Stimulated activated naive B cell treated with anti-CD40 and anti-IgM and Interleukin-4, amounts not matched to agents 10 μg/mL and 1 μg/mL and 100 μg/mL, for 72 hours (primary cell): ENCODE data around the gene DENND2C.
A peak's percentile ranks its signal among the peaks of the same experiment; 100 is the strongest.

Experiments
- ATAC-seq, 2 donors: fragments of 150-1000 bp; cut with Tn5 transposase; replicated peaks; 2 replicates each; pipeline ENCODE4 v1.10.0; 2021; ENCODE audit warnings: moderate library complexity in 1 of 2
- DNase-seq: peaks from one replicate; pipeline ENCODE4 v3.0.0; 2021
- H3K27ac Mint-ChIP-seq: one replicate; pipeline ENCODE4 v1.8.0; 2022; ENCODE audit warnings: mild to moderate bottlenecking, mixed read lengths
- H3K27me3 Mint-ChIP-seq, 2 donors: one replicate each; pipeline ENCODE4 v1.8.0; 2022; ENCODE audit warnings: mixed read lengths in 2 of 2
- H3K36me3 Mint-ChIP-seq, 2 donors: one replicate each; pipeline ENCODE4 v1.8.0; 2022; ENCODE audit warnings: mixed read lengths in 2 of 2, mild to moderate bottlenecking in 1 of 2
- H3K4me1 Mint-ChIP-seq, 2 donors: one replicate each; pipeline ENCODE4 v1.8.0; 2022; ENCODE audit warnings: mixed read lengths in 2 of 2, mild to moderate bottlenecking in 1 of 2
- H3K4me3 Mint-ChIP-seq, 2 donors: one replicate each; pipeline ENCODE4 v1.8.0; 2022; ENCODE audit warnings: mild to moderate bottlenecking in 2 of 2, mixed read lengths in 2 of 2, moderate library complexity in 1 of 2
- H3K9me3 Mint-ChIP-seq, 2 donors: one replicate each; pipeline ENCODE4 v1.8.0; 2022; ENCODE audit warnings: mixed read lengths in 2 of 2, mild to moderate bottlenecking in 1 of 2

Gene DENND2C, protein sequence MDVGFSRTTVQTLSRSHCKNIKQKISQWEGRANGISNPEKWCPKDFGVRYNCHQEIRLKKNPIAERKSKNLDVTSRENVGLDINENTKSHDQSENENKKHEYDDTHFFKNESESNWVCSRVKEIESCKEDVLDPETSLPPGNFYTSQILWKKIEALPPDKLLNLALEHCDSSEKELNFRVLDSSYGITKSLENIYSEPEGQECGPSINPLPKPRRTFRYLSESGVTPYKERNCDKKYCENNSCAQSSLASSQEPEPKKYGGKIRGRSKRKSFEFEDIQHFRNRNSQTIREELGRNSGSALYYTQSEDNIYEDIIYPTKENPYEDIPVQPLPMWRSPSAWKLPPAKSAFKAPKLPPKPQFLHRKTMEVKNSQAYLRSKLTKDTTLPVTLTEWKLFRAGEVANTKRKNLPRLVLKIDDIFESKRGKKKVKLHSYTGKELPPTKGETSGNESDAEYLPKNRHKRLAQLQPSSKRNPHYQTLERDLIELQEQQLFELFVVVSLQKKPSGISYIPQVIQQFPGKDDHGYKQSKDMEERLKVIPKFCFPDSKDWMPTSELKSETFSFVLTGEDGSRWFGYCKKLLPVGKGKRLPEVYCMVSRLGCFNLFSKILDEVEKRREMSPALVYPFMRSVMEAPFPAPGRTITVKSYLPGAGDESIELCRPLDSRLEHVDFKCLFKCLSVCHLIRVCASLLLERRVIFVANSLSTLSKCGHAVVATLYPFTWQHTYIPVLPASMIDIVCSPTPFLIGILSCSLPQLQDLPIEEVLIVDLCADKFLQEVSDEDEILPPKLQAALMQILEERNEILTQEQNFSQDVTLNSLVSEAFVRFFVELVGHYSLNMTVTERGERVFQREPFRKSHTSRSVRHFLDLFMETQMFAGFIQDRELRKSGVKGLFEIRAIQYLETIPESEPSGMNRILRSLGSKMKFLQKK

DNA sequence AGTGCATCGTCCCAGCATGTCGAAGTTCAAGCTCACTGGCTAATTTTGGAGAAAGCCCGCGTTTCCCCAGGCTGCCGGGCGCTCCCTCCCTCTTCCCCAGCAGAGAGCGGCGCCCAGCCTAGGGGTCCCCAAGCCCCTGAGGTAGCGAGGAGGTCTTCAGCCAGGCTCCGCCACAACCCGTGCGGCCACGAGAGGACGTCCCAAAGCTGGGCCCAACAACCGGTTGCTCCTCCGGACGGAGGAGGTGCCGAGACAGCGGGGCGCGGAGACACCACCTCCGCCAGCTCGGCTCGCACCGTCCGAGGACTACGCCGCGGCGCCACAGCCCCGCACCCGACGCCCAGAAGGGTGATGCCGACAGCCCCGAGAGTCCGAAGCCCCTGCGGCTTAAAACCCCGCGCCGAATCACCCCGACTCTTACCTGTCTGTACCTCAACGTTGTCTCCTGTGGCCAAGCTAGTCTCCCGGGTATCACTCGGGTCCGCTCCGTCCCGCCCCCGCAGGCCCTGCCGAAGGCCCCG, at the start of gene DENND2C:
Gene DENND2C (minus strand): TSS at position 488 of the 521 bp plus-strand sequence. CDS start 44,065 bp downstream, outside the sequence.
- Mint-ChIP-seq H3K4me1 (peaks cover 2 to 5% of the 10 kb centered on the region in 2 donors), H3K27ac (peak within 1 kb of the TSS; percentile 38), H3K9me3 (no peaks in the 10 kb centered on the region), H3K36me3 (peaks cover 0 to 1% of the 10 kb centered on the region in 2 donors), H3K4me3 (peak within 1 kb of the TSS; percentile 89 to 95), H3K27me3 (peaks cover 28 to 41% of the 10 kb centered on the region in 2 donors)
- ATAC-seq (peak; percentile 76 to 79), DNase-seq (no peak)

DNA sequence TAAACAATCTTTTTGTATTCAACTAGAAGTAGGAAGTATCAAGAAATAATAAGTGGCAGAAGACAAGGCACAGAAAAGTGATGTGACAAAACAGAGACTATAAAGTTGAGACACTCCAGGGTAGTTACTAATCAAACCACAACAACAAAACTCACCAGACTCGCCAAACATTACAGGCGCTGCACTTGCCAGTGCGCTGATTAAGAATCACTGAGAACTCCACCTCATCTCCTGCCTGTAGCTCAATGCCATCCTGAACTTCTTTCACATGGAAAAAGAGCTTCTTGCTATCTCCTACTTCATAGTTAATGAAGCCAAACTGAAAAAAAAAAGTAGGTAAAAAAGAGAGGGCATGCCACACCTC, 49.6 kb upstream of the DENND2C start:
- Mint-ChIP-seq H3K4me1 (peaks cover 4 to 13% of the 10 kb centered on the region in 2 donors), H3K27ac (peak overlapping the region; percentile 38), H3K27me3 (no peaks in the 10 kb centered on the region), H3K4me3 (no peak overlapping the region), H3K36me3 (peaks cover 42 to 49% of the 10 kb centered on the region in 2 donors), H3K9me3 (no peaks in the 10 kb centered on the region)
- ATAC-seq (no peak), DNase-seq (no peak)

DNA sequence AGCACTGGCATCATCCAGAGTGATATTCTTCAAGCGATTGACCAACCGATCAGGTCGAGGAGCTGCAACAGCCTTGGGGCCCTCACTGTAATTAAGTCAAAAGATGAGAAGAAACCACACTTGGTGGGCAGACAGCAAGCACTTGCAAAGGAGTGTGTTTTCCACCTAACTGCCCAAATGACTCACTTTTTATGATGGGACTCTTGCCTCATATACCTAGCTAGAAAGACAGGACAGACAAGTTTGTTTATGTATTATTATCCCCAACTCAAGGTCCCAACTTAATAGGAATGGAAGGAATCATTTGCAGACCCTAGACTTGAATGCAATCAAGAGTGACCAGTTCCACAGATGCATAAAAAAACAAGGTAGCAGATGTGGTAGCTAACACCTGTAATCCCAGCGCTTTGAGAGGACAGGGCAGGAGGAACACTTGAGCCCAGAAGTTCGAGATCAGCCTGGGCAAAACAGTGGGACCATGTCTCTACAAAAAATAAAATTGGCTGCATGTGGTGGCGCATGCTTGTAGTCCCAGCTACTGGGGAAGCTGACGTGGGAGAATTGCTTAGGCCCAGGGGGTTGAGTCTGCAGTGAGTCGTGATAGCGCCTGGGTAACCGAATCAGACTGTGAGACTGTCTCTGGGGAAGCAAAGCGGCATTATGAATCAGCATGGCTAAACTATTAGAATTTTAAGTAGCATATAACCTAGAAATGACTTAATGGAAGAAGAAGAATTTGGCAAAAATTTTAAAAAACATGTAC, 49.0 kb upstream of the DENND2C start:
- H3K36me3 Mint-ChIP-seq = peaks cover 38 to 43% of the 10 kb centered on the region in 2 donors
- ATAC-seq = no peak

DNA sequence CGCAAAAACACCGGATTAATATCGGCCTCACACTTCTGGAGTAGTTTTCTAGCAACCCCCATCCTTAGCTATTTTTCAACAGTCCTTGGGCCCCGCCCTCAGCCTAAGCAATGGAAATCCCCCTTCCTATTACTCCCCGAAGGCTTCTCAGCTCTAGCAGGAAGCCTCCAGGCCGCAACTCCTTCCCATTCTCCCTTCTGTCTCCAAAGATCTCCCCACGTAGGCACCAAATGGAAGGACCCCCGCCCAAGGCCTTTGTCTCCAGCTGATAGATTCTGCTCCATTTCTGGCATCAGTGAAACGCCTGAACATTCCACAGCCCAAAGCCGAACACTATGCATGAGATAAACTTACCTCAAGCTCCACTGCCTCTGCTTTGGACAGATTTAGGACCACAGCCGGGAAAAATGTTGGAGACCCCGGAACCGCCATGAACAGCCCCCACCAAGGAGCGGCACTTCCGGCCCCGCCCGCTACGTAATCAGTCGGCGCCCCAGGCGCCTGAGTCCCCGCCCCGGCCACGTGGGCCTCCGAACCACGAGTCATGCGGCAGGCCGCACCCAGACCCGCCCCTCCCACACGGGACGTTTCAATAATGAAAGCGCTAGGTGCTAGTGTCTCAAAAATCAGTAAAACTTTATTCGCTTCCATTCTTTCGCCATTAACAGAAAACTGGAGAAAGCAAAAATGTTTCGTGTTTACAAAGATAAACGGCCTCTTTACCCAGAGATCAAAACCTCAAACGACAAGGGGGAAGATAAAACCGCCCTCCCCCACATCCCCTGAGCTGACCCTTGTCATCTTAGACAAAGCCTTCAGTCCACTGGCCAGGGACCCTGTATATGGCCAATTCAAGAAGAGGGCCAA, 46.7 kb upstream of the DENND2C start, which contains the start of gene NRAS:
Gene NRAS (minus strand): TSS at position 468 of the 867 bp plus-strand sequence. CDS start 611 bp downstream, outside the sequence.
- Mint-ChIP-seq H3K27ac (peak within 1 kb of the TSS; percentile 99), H3K9me3 (no peaks in the 10 kb centered on the region), H3K36me3 (peaks cover 33 to 40% of the 10 kb centered on the region in 2 donors), H3K4me3 (peak within 1 kb of the TSS; percentile 90 to 96), H3K4me1 (peaks cover 4 to 19% of the 10 kb centered on the region in 2 donors), H3K27me3 (no peaks in the 10 kb centered on the region)
- DNase-seq = peak; percentile 92
- peak; percentile 97 to 98 for ATAC-seq

More for the DNA sequence above, 49.0 kb upstream of the DENND2C start:
- H3K9me3 Mint-ChIP-seq = no peaks in the 10 kb centered on the region
- peaks cover 4 to 13% of the 10 kb centered on the region in 2 donors for H3K4me1 Mint-ChIP-seq
- no peak for DNase-seq
- no peaks in the 10 kb centered on the region for H3K27me3 Mint-ChIP-seq
- no peak overlapping the region for H3K4me3 Mint-ChIP-seq
- H3K27ac Mint-ChIP-seq = peak overlapping the region; percentile 38

DNA sequence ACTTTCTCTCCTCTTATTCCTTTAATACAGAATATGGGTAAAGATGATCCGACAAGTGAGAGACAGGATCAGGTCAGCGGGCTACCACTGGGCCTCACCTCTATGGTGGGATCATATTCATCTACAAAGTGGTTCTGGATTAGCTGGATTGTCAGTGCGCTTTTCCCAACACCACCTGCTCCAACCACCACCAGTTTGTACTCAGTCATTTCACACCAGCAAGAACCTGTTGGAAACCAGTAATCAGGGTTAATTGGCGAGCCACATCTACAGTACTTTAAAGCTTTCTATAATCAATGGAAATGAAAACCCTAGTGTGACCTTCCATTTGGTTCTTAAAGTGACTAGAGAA, 46.1 kb upstream of the DENND2C start:
- H3K4me3 Mint-ChIP-seq = peak overlapping the region; percentile 90 to 96
- H3K36me3 Mint-ChIP-seq = peaks cover 29 to 36% of the 10 kb centered on the region in 2 donors
- ATAC-seq = no peak
- no peaks in the 10 kb centered on the region for H3K9me3 Mint-ChIP-seq
- no peak for DNase-seq
- peak overlapping the region; percentile 99 for H3K27ac Mint-ChIP-seq
- H3K27me3 Mint-ChIP-seq = no peaks in the 10 kb centered on the region
- peaks cover 4 to 19% of the 10 kb centered on the region in 2 donors for H3K4me1 Mint-ChIP-seq

DNA sequence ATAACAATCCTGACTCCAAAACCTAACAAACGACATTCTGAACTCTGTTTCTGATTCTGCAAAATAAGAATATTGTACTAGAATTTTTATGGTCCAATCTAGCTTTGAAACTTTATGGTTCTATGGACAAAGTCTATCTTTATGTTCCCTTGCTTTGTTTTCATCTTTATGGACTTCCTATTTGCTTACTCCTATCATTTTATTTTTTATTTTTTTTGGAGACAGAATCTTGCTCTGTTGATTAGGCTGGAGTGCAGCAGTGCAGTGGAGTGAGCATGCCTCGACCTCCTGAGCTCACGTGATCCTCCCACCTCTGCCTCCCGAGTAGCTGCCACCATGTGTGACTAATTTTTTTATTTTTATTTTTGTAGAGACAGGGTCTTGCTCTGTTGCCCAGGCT, 43.1 kb upstream of the DENND2C start:
- H3K27me3 Mint-ChIP-seq = no peaks in the 10 kb centered on the region
- no peak overlapping the region for H3K4me3 Mint-ChIP-seq
- no peaks in the 10 kb centered on the region for H3K9me3 Mint-ChIP-seq
- H3K27ac Mint-ChIP-seq = no peak overlapping the region
- ATAC-seq = no peak
- H3K36me3 Mint-ChIP-seq = peaks cover 19 to 32% of the 10 kb centered on the region in 2 donors
- peaks cover 4 to 6% of the 10 kb centered on the region in 2 donors for H3K4me1 Mint-ChIP-seq
- DNase-seq = no peak

DNA sequence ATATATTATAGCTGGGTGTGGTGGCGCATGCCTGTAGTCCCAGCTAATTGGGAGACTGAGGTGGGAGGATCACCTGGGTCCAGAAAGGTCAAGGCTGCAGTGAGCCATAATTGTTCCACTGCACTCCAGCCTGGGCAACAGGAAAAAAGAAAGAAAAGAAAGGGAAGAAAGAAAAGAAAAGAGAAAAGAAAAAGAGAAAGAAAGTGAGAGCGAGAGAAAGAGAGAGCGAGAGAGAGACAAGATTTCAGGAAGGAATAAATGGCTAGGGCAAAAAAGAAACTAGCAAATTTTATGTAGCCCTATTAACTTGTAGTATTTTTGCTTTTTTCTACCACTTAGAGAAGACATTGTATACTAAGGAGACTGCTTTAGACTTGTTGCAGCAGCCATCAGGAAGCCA, 40.5 kb upstream of the DENND2C start:
- H3K9me3 Mint-ChIP-seq = no peaks in the 10 kb centered on the region
- peaks cover 22 to 36% of the 10 kb centered on the region in 2 donors for H3K36me3 Mint-ChIP-seq
- peaks cover 2 to 6% of the 10 kb centered on the region in 2 donors for H3K4me1 Mint-ChIP-seq
- ATAC-seq (no peak), DNase-seq (no peak)
- H3K4me3 Mint-ChIP-seq = no peak overlapping the region
- H3K27me3 Mint-ChIP-seq = no peaks in the 10 kb centered on the region
- no peak overlapping the region for H3K27ac Mint-ChIP-seq

DNA sequence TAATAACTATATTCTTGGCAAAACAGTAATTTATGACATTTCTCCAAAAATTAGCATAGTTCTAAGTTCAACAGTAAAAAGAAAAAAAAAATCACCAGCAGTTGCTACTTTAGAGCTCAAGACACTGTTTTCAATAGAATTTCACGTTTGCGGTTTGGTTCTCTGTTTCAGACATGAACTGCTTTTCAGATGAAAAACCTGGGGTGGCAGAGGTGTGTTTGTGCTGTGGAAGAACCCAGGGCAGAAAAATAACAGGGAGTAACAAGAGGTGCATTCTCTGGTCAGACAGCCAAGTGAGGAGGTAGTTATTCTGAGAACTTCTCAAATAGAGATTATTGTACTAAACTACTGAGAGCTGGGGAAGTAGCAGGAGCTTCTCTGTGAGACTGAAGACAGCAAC, 37.8 kb upstream of the DENND2C start:
- H3K27me3 Mint-ChIP-seq = no peaks in the 10 kb centered on the region
- ATAC-seq = no peak
- H3K9me3 Mint-ChIP-seq = no peaks in the 10 kb centered on the region
- peaks cover 20 to 33% of the 10 kb centered on the region in 2 donors for H3K36me3 Mint-ChIP-seq
- H3K4me1 Mint-ChIP-seq = peaks cover 0 to 2% of the 10 kb centered on the region in 2 donors
- DNase-seq = no peak
- H3K27ac Mint-ChIP-seq = no peak overlapping the region
- H3K4me3 Mint-ChIP-seq = no peak overlapping the region

DNA sequence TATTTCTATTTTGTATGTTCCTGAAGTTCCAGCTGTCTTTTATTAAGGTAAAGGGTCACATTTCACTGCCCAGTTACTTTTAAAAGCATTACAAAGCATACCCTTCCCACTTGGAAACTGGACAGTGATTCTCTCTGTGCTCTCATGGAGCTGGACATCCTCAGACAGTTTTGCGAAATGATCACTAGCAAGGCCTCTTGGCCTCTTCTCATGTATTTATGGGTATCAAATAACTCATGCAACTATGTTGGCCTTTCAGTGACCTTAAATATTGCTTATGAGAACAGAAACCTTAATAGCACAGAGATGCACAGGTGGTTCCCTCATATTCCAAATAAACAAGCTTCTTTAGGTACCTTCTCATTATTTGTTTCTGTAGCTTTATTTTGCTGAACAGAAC, 33.4 kb upstream of the DENND2C start:
- Mint-ChIP-seq H3K9me3 (no peaks in the 10 kb centered on the region), H3K27me3 (no peaks in the 10 kb centered on the region), H3K4me1 (no peaks in the 10 kb centered on the region), H3K36me3 (peaks cover 10 to 14% of the 10 kb centered on the region in 2 donors), H3K4me3 (no peak overlapping the region), H3K27ac (no peak overlapping the region)
- ATAC-seq (peak in 1 of 2 donors; percentile 36), DNase-seq (no peak)

DNA sequence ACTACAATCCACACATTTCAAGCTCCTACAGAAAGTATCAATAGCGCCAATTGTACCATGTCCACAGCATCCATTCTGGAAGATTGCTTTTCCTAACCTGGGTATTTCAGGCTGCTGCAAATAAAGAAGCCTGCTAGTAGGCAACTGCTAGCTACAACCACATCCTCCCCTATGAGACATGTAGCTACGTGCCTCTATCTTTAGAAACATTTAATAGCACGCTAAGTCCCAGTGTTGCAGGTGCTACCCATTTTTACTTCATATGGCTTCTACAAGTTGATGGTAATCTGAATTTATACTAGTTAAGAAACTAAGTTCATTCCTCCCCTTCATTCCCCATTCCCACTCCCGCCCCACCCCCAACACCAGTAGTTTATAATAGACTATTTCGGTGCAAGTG, 32.9 kb upstream of the DENND2C start:
- no peak for DNase-seq
- ATAC-seq = peak in 1 of 2 donors; percentile 39
- no peak overlapping the region for H3K4me3 Mint-ChIP-seq
- H3K27ac Mint-ChIP-seq = no peak overlapping the region
- H3K36me3 Mint-ChIP-seq = peaks cover 9 to 11% of the 10 kb centered on the region in 2 donors
- no peaks in the 10 kb centered on the region for H3K9me3 Mint-ChIP-seq
- no peaks in the 10 kb centered on the region for H3K27me3 Mint-ChIP-seq
- no peaks in the 10 kb centered on the region for H3K4me1 Mint-ChIP-seq

DNA sequence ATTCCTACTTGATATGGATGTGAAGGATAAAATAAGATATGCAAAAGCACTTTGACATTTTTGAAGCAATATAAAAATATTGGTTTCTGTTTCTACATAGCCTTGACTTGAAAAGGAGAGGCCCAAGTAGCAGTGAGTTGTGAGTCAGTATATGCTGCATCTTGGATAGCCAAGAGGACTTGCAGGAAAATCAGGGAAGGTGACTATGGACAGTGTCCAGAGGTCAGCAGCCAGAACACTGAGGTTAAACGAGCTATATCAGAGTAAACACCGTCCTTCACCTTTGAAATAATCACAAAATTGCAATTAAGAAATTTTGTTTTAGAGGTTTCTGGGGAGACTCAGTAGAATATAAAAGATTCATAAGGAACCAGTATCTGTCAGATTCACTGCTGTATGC, 32.1 kb upstream of the DENND2C start:
- Mint-ChIP-seq H3K9me3 (no peaks in the 10 kb centered on the region), H3K27ac (no peak overlapping the region), H3K27me3 (peaks cover 0 to 2% of the 10 kb centered on the region in 2 donors), H3K4me1 (no peaks in the 10 kb centered on the region), H3K36me3 (peaks cover 3 to 4% of the 10 kb centered on the region in 2 donors), H3K4me3 (no peak overlapping the region)
- DNase-seq (no peak), ATAC-seq (no peak)

DNA sequence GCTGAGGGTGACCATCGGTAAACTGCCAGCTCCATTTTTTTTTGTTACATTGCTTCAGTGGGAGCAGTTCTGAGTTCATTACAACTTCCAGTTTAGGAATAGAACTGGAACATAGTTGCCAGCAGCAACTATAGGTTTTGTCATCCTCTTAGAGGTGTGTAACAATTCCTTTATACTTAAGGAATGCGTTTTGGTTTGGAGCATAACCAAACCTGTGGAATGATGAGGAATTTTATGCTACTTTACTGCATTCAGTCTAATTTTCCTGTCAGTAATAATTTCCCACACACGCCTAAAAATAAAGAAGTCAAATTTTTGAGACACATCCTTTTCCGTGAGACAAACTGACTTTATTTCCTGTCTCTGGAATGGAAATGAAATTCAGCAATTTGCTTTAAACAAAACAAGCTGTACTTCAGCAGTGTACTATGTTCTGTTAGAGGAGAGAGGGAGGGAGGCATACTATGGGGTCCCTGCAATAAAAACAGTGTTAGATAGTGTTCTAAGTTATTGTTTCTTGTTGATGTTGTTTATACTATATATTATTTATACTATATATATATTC, 30.3 kb upstream of the DENND2C start:
- peaks cover 0 to 4% of the 10 kb centered on the region in 2 donors for H3K27me3 Mint-ChIP-seq
- no peaks in the 10 kb centered on the region for H3K4me1 Mint-ChIP-seq

DNA sequence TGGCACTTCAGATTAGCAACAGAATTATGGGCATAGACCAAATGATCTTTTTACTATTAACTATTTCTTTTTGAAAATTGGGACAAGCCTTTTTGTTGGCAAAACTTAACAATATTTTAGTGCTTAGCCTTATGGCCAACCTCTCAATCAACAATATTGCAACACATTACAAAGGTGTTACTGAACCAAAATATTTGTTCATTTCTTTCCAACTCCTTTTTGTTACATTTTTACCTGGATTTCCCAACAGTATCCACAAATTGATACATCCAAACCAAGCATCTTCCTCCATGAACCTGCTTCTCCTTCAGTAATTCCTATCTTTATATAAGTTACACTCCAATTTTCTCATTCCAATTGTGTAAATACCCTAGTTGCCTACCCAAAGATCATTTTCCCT, 27.0 kb upstream of the DENND2C start:
- H3K4me1 Mint-ChIP-seq = no peaks in the 10 kb centered on the region
- H3K4me3 Mint-ChIP-seq = no peak overlapping the region
- H3K27ac Mint-ChIP-seq = no peak overlapping the region
- no peak for ATAC-seq
- peaks cover 0 to 4% of the 10 kb centered on the region in 2 donors for H3K27me3 Mint-ChIP-seq
- H3K36me3 Mint-ChIP-seq = no peaks in the 10 kb centered on the region
- no peak for DNase-seq
- H3K9me3 Mint-ChIP-seq = no peaks in the 10 kb centered on the region

More for the DNA sequence above, 30.3 kb upstream of the DENND2C start:
- ATAC-seq = no peak
- H3K36me3 Mint-ChIP-seq = peaks cover 1 to 4% of the 10 kb centered on the region in 2 donors
- no peaks in the 10 kb centered on the region for H3K9me3 Mint-ChIP-seq
- H3K4me3 Mint-ChIP-seq = no peak overlapping the region
- DNase-seq = no peak
- H3K27ac Mint-ChIP-seq = no peak overlapping the region
